Measurements from ENCODE around the gene PTPRE.

PTPRE gene

GRCh38 chr10:127935071-127935561 is 28.2 kb downstream of the PTPRE start:
- no peak for DNase-seq (ENCODE audit: insufficient read length, low spot score)
- FAIRE-seq: no peak
- no peak for TF ChIP-seq CTCF (IDR thresholded peaks at IDR 0.05; ENCODE audit: insufficient read depth, missing control alignments)

DNA sequence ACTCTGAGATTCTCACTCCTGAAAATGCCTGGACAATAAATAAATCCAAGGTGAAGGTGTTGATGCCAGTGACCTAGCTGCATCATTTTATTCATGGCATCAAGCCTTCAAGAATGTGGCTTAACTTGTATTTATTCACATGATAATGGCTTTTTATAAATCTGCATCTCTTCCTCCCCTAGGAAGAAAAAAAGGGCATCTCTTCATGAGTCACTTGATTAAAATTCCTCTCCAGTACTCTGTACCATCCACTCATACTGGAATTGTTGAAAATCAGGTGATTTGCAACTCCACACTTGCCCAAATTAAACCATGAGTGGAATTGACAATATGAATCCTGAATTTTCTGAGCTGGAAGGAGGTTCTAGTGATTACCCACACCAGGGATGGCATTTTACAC is 30.2 kb downstream of the PTPRE start:
- DNase-seq (ENCODE audit: insufficient read length, low spot score): no peak
- TF ChIP-seq CTCF (IDR thresholded peaks at IDR 0.05; ENCODE audit: insufficient read depth, missing control alignments): no peak
- no peak for FAIRE-seq

DNA sequence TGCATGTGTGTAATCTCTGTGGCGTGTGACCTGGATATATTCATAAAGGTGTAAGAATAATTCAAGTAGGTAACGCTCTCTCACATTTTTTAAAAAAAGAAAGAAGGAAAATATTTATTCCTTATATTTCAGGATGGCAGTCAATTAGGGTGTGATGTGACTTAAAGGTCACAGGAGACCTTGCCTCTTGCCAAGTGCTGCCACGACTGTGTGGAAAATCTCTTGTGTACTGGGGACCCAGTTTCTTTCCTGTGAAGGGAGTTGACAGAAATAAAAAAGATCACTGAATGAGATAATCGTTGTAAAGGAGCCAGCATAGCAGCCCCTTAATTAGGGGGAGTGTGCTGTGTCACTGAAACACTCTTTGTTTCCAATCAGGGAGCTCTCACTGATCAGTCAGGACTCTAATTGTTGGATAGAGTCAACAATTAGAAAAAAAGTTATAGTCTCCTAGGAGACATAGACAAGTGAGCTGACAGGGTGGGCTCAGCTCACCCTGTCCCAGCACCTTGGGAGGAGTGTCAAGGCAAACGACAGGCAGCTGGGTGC is 31.1 kb downstream of the PTPRE start:
- DNase-seq (ENCODE audit: insufficient read length, low spot score) (no peak), FAIRE-seq (no peak)
- no peak for TF ChIP-seq CTCF (IDR thresholded peaks at IDR 0.05; ENCODE audit: insufficient read depth, missing control alignments)

GRCh38 chr10:127939786-127940330 is 33.0 kb downstream of the PTPRE start:
- FAIRE-seq (no peak), DNase-seq (ENCODE audit: insufficient read length, low spot score) (no peak)
- TF ChIP-seq CTCF (IDR thresholded peaks at IDR 0.05; ENCODE audit: insufficient read depth, missing control alignments): no peak

DNA sequence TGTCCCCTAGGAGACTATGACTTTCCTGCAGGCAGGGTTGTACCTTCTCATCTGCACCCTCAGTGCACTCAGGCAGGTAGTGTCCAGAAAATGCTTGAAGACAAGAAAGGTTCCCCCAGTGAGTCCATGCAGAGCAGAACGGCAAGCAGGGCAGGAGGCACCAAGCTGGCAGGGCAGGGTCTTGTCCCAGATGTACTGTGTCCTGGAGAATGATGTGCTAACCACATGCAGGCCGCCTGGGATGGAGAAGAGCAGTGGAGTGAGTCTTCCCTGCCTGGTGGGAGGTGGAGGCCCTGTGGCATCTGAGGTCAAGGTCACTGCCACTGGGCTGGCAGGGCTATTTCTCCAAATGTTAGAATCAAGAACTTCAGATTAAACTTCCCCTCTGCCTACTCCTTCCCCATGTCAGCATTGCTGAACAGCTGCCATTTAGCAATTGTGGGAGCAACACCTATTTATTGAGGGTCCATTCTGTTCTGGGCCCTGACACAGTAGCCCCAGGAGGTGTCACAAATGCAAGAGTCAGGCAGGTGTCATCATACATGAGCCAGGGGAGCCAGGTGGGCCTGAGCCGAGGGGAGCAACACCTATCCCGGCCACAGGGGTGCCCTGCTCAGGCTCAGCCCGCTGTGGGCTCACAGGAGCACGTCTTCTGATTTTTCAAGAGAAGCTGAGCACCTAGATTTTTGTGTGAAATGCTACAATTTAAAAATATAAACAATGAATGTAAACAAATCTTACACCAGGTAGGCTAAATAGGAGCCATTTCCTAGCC is 34.1 kb downstream of the PTPRE start:
- DNase-seq (ENCODE audit: insufficient read length, low spot score): no peak
- FAIRE-seq: no peak

GRCh38 chr10:127942811-127943210 is 35.9 kb downstream of the PTPRE start:
- TF ChIP-seq CTCF (IDR thresholded peaks at IDR 0.05; ENCODE audit: insufficient read depth, missing control alignments): no peak
- no peak for FAIRE-seq

More for the DNA sequence above, 34.1 kb downstream of the PTPRE start:
- TF ChIP-seq CTCF (IDR thresholded peaks at IDR 0.05; ENCODE audit: insufficient read depth, missing control alignments): no peak

More at GRCh38 chr10:127942811-127943210, 35.9 kb downstream of the PTPRE start:
- DNase-seq (ENCODE audit: insufficient read length, low spot score): no peak
